ENCODE measurements around the gene MCM3AP.
A peak's percentile ranks its signal among the peaks of the same experiment; 100 is the strongest.

Gene MCM3AP

DNA sequence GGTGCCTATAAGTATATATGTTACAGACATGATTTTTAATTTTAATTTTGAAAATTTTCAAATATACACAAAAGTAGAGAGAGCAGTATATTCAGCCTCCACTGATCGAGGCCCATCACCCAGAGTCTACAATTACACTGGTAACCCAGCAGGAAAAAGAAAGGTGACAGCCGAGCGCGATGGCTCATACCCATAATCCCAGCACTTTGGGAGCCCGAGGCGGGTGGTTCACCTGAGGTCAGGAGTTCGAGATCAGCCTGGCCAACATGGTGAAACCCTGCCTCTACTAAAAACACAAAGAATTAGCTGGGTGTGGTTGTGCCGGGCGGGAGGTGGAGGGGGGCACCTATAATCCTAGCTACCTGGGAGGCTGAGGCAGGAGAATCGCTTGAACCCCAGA, 2.1 kb upstream of the MCM3AP start:
- peaks cover 24% of the 10 kb centered on the region for H3K4me1 ChIP-seq (ENCODE audit: insufficient read depth, low read length)
- peak overlapping the region; percentile 99; the same call in 1 of the 2 replicates for H3K9ac ChIP-seq (ENCODE audit: low read depth, low read length)
- no peaks in the 10 kb centered on the region for H3K9me3 ChIP-seq (ENCODE audit: insufficient read depth, low read depth, low read length)
- H3K4me3 ChIP-seq (ENCODE audit: low read length), result peak overlapping the region; percentile 99
- H3K36me3 ChIP-seq (ENCODE audit: insufficient read depth, low read depth, low read length), result peaks cover 40% of the 10 kb centered on the region
- no peaks in the 10 kb centered on the region for H3K27me3 ChIP-seq (ENCODE audit: insufficient read depth, low read length)
- no peak overlapping the region for H3K27ac ChIP-seq (ENCODE audit: low read length)

- peak overlapping the region; percentile 96 for H3K27ac ChIP-seq (ENCODE audit: low read length)
- peak overlapping the region; percentile 99 for H3K9ac ChIP-seq (ENCODE audit: low read depth, low read length)
- H3K4me1 ChIP-seq (ENCODE audit: insufficient read depth, low read length), result peaks cover 24% of the 10 kb centered on the region
- H3K36me3 ChIP-seq (ENCODE audit: insufficient read depth, low read depth, low read length), result peaks cover 39% of the 10 kb centered on the region
- H3K4me3 ChIP-seq (ENCODE audit: low read length), result peak overlapping the region; percentile 99
- H3K9me3 ChIP-seq (ENCODE audit: insufficient read depth, low read depth, low read length), result no peaks in the 10 kb centered on the region
- H3K27me3 ChIP-seq (ENCODE audit: insufficient read depth, low read length), result no peaks in the 10 kb centered on the region
Measured at GRCh38 chr21:46286648-46287002, 1.2 kb upstream of the MCM3AP start.

GRCh38 chr21:46285761-46286647, 593 bp upstream of the MCM3AP start, which contains the start of gene YBEY:
YBEY (plus strand) TSS chr21:46286342; CDS start chr21:46286914, 572 bp downstream.
- H3K36me3 ChIP-seq (ENCODE audit: insufficient read depth, low read depth, low read length), result peaks cover 40% of the 10 kb centered on the region
- H3K9me3 ChIP-seq (ENCODE audit: insufficient read depth, low read depth, low read length), result no peaks in the 10 kb centered on the region
- peaks cover 24% of the 10 kb centered on the region for H3K4me1 ChIP-seq (ENCODE audit: insufficient read depth, low read length)
- H3K9ac ChIP-seq (ENCODE audit: low read depth, low read length), result peak within 1 kb of the TSS; percentile 99
- no peaks in the 10 kb centered on the region for H3K27me3 ChIP-seq (ENCODE audit: insufficient read depth, low read length)
- peak within 1 kb of the TSS; percentile 96 for H3K27ac ChIP-seq (ENCODE audit: low read length)
- peak within 1 kb of the TSS; percentile 99 for H3K4me3 ChIP-seq (ENCODE audit: low read length)

DNA sequence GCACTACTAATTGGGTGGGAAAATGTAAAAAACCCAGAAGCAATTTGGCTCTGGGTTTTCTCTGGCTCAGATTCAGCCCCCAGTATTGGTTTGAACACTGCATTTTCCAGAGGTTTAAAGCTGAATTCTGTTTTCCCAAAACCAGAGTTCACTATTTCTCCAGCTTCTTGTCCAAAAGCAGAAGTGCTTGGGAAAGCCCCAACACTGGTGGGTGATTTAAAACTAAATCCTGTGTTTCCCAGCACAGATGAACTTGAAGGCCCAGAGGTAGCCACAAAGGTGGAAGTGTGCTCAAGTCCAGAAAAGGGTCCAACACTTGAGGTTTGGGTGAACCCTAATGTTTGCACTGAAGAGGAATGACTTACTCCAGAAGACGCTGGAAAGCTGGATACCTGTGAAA, 678 bp downstream of the MCM3AP start:
- H3K9me3 ChIP-seq (ENCODE audit: insufficient read depth, low read depth, low read length), result no peaks in the 10 kb centered on the region

DNA sequence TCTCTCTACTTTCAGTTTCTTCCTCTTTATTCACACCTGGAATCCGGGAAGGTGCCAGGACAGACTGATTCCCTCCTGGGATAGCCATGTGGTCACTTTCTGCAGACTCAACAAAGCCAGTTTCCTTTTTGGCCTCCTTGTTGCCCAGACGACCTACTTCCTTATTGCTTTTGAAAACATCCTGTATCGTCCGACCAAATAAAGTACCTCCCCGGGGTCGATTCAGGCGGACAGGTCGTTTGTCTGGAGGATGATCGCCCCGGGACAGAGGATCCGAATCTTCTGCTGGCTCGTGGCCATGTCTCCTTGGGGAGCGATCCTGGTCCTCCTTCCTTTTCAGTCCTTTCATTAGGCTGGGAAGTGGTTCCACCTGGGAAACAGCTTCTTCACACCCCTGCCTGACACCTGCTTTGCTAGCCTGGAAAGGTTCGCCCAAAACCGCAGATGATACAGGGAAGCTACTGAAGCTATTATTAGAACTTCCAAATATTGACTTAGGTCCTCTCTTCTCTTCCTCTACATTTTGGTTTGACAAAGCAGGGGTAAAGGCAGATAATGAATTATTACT, 1.2 kb downstream of the MCM3AP start:
- Histone ChIP-seq H3K4me3 (ENCODE audit: low read length) (peak overlapping the region; percentile 99; the same call in 1 of the 2 replicates), H3K4me1 (ENCODE audit: insufficient read depth, low read length) (peaks cover 24% of the 10 kb centered on the region), H3K9me3 (ENCODE audit: insufficient read depth, low read depth, low read length) (no peaks in the 10 kb centered on the region), H3K27me3 (ENCODE audit: insufficient read depth, low read length) (no peaks in the 10 kb centered on the region), H3K27ac (ENCODE audit: low read length) (no peak overlapping the region), H3K36me3 (ENCODE audit: insufficient read depth, low read depth, low read length) (peaks cover 53% of the 10 kb centered on the region), H3K9ac (ENCODE audit: low read depth, low read length) (peak overlapping the region; percentile 99; the same call in 1 of the 2 replicates)

More for the DNA sequence above, 678 bp downstream of the MCM3AP start:
- no peak overlapping the region for H3K27ac ChIP-seq (ENCODE audit: low read length)
- H3K4me3 ChIP-seq (ENCODE audit: low read length), result peak overlapping the region; percentile 99
- H3K9ac ChIP-seq (ENCODE audit: low read depth, low read length), result peak overlapping the region; percentile 99; the same call in 1 of the 2 replicates
- peaks cover 24% of the 10 kb centered on the region for H3K4me1 ChIP-seq (ENCODE audit: insufficient read depth, low read length)
- no peaks in the 10 kb centered on the region for H3K27me3 ChIP-seq (ENCODE audit: insufficient read depth, low read length)
- H3K36me3 ChIP-seq (ENCODE audit: insufficient read depth, low read depth, low read length), result peaks cover 49% of the 10 kb centered on the region

GRCh38 chr21:46274797-46275390, 10.5 kb downstream of the MCM3AP start:
- no peak overlapping the region for H3K27ac ChIP-seq (ENCODE audit: low read length)
- H3K36me3 ChIP-seq (ENCODE audit: insufficient read depth, low read depth, low read length), result peaks cover 93% of the 10 kb centered on the region
- no peak overlapping the region for H3K4me3 ChIP-seq (ENCODE audit: low read length)
- no peaks in the 10 kb centered on the region for H3K9me3 ChIP-seq (ENCODE audit: insufficient read depth, low read depth, low read length)
- H3K4me1 ChIP-seq (ENCODE audit: insufficient read depth, low read length), result no peaks in the 10 kb centered on the region
- H3K9ac ChIP-seq (ENCODE audit: low read depth, low read length), result no peak overlapping the region
- H3K27me3 ChIP-seq (ENCODE audit: insufficient read depth, low read length), result no peaks in the 10 kb centered on the region

DNA sequence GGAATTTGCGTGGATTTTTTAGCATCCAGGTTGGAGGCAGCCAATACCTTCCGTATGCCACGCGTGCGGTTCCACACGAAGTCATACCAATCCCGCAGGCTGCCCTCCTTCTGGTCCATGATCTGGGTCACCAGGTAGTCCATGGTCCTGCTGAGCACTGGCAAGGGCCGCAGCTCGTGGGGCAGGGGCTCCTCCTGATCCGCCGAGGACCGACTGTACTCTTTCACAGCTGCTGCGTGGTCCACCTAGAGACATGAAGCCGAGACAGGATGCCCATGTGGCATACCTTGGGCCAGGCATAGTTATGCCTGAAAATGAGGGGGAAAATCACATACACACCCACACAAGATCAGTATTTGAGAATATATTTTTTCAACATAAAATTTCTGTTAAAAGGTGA, 12.1 kb downstream of the MCM3AP start:
- no peaks in the 10 kb centered on the region for H3K9me3 ChIP-seq (ENCODE audit: insufficient read depth, low read depth, low read length)
- no peaks in the 10 kb centered on the region for H3K4me1 ChIP-seq (ENCODE audit: insufficient read depth, low read length)
- H3K9ac ChIP-seq (ENCODE audit: low read depth, low read length), result no peak overlapping the region
- no peak overlapping the region for H3K4me3 ChIP-seq (ENCODE audit: low read length)
- H3K36me3 ChIP-seq (ENCODE audit: insufficient read depth, low read depth, low read length), result peaks cover 94% of the 10 kb centered on the region
- no peak overlapping the region for H3K27ac ChIP-seq (ENCODE audit: low read length)
- H3K27me3 ChIP-seq (ENCODE audit: insufficient read depth, low read length), result no peaks in the 10 kb centered on the region

DNA sequence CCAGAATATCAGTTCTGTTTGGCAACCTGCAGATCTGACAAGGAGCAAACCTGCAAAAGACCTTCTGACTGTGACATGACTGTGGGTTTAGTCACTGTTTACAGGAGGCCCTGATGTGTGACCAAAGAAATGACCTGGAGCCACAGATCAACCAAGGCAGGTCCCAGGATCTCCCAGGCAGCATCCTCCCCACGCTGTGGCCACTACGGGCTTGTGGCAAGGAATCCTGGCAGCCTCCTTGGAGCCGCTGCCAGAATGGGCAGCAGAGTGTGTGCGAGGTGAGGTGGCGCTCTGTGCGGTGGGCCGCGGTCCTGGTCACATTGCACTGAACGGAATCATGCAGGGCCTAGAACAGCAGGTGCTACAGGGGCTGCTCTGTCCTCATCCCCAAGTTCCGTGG, 15.9 kb downstream of the MCM3AP start:
- peaks cover 96% of the 10 kb centered on the region for H3K36me3 ChIP-seq (ENCODE audit: insufficient read depth, low read depth, low read length)
- no peak overlapping the region for H3K4me3 ChIP-seq (ENCODE audit: low read length)
- no peak overlapping the region for H3K9ac ChIP-seq (ENCODE audit: low read depth, low read length)
- no peaks in the 10 kb centered on the region for H3K9me3 ChIP-seq (ENCODE audit: insufficient read depth, low read depth, low read length)
- no peak overlapping the region for H3K27ac ChIP-seq (ENCODE audit: low read length)
- H3K4me1 ChIP-seq (ENCODE audit: insufficient read depth, low read length), result no peaks in the 10 kb centered on the region
- H3K27me3 ChIP-seq (ENCODE audit: insufficient read depth, low read length), result no peaks in the 10 kb centered on the region

GRCh38 chr21:46268371-46268770, 17.0 kb downstream of the MCM3AP start:
- no peaks in the 10 kb centered on the region for H3K9me3 ChIP-seq (ENCODE audit: insufficient read depth, low read depth, low read length)
- no peak overlapping the region for H3K27ac ChIP-seq (ENCODE audit: low read length)
- no peak overlapping the region for H3K9ac ChIP-seq (ENCODE audit: low read depth, low read length)
- H3K27me3 ChIP-seq (ENCODE audit: insufficient read depth, low read length), result no peaks in the 10 kb centered on the region
- H3K4me3 ChIP-seq (ENCODE audit: low read length), result no peak overlapping the region
- peaks cover 94% of the 10 kb centered on the region for H3K36me3 ChIP-seq (ENCODE audit: insufficient read depth, low read depth, low read length)
- H3K4me1 ChIP-seq (ENCODE audit: insufficient read depth, low read length), result no peaks in the 10 kb centered on the region

GRCh38 chr21:46266946-46267345, 18.5 kb downstream of the MCM3AP start:
- H3K36me3 ChIP-seq (ENCODE audit: insufficient read depth, low read depth, low read length), result peaks cover 90% of the 10 kb centered on the region
- no peaks in the 10 kb centered on the region for H3K9me3 ChIP-seq (ENCODE audit: insufficient read depth, low read depth, low read length)
- no peak overlapping the region for H3K27ac ChIP-seq (ENCODE audit: low read length)
- H3K27me3 ChIP-seq (ENCODE audit: insufficient read depth, low read length), result no peaks in the 10 kb centered on the region
- no peak overlapping the region for H3K4me3 ChIP-seq (ENCODE audit: low read length)
- no peaks in the 10 kb centered on the region for H3K4me1 ChIP-seq (ENCODE audit: insufficient read depth, low read length)
- H3K9ac ChIP-seq (ENCODE audit: low read depth, low read length), result no peak overlapping the region

- H3K4me3 ChIP-seq (ENCODE audit: low read length), result no peak overlapping the region
- no peaks in the 10 kb centered on the region for H3K4me1 ChIP-seq (ENCODE audit: insufficient read depth, low read length)
- no peaks in the 10 kb centered on the region for H3K27me3 ChIP-seq (ENCODE audit: insufficient read depth, low read length)
- H3K36me3 ChIP-seq (ENCODE audit: insufficient read depth, low read depth, low read length), result peaks cover 90% of the 10 kb centered on the region
- H3K27ac ChIP-seq (ENCODE audit: low read length), result no peak overlapping the region
- no peaks in the 10 kb centered on the region for H3K9me3 ChIP-seq (ENCODE audit: insufficient read depth, low read depth, low read length)
- H3K9ac ChIP-seq (ENCODE audit: low read depth, low read length), result no peak overlapping the region
Measured at GRCh38 chr21:46265736-46266525, 19.5 kb downstream of the MCM3AP start.

Data from iPS-20b (cell line).